SK-N-SH treated with all-trans-retinoic acid at 6 μM for 48 hours (cell line): Measurements from ENCODE around the gene PLA2G6.

Source experiments
- ATAC-seq: fragments of 200-7000 bp; cut with Tn5 transposase; 3 replicates; pipeline ENCODE4 v1.9.1; 2020; ENCODE audit warnings: mild to moderate bottlenecking, moderate library complexity
- ARNTL ChIP-seq: fragments of 450-650 bp; formaldehyde crosslinking; IDR thresholded peaks from 2 replicates; pipeline ENCODE4 v1.5.0; 2020; ENCODE audit warnings: low read depth, mild to moderate bottlenecking, moderate library complexity, borderline replicate concordance
- BACH2 ChIP-seq: fragments of 250-450 bp; sonication (Bioruptor Pico); IDR thresholded peaks from 2 replicates; pipeline ENCODE4 v1.9.0; 2021; ENCODE audit warnings: mild to moderate bottlenecking, borderline replicate concordance
- CSDC2 ChIP-seq: fragments of 250-450 bp; sonication (Bioruptor Pico); IDR thresholded peaks from 2 replicates; pipeline ENCODE4 v1.5.0; 2020; ENCODE audit warnings: mild to moderate bottlenecking, moderate library complexity
- ESRRG ChIP-seq: fragments of 250-450 bp; sonication (Bioruptor Pico); IDR thresholded peaks from 2 replicates; pipeline ENCODE4 v1.6.1; 2021; ENCODE audit warnings: mild to moderate bottlenecking
- GLIS3 ChIP-seq: fragments of 250-450 bp; sonication (Bioruptor Pico); IDR thresholded peaks from 2 replicates; pipeline ENCODE4 v1.5.0; 2020; ENCODE audit warnings: mild to moderate bottlenecking, moderate library complexity
- ISL1 ChIP-seq: fragments of 250-450 bp; sonication (Bioruptor Pico); IDR thresholded peaks from 2 replicates; pipeline ENCODE4 v2.1.2; 2022; ENCODE audit warnings: mild to moderate bottlenecking, moderate library complexity
- OSR1 ChIP-seq: fragments of 250-450 bp; sonication (Bioruptor Pico); IDR thresholded peaks from 2 replicates; pipeline ENCODE4 v1.8.0; 2022; ENCODE audit warnings: moderate library complexity, mild to moderate bottlenecking, inconsistent platforms
- PPARA ChIP-seq: fragments of 250-450 bp; sonication (Bioruptor Pico); IDR thresholded peaks from 2 replicates; pipeline ENCODE4 v1.5.0; 2020; ENCODE audit warnings: mild to moderate bottlenecking, borderline replicate concordance
- RARB ChIP-seq: fragments of 250-450 bp; sonication (Bioruptor Pico); IDR thresholded peaks from 2 replicates; pipeline ENCODE4 v1.8.0; 2021; ENCODE audit warnings: mild to moderate bottlenecking, moderate library complexity
- SNAI2 ChIP-seq: fragments of 250-450 bp; sonication (Bioruptor Pico); IDR thresholded peaks from 2 replicates; pipeline ENCODE4 v1.5.0; 2020; ENCODE audit warnings: mild to moderate bottlenecking, moderate library complexity
- TOX ChIP-seq: fragments of 250-450 bp; sonication (Bioruptor Pico); IDR thresholded peaks from 2 replicates; pipeline ENCODE4 v1.8.0; 2021; ENCODE audit warnings: mild to moderate bottlenecking, moderate library complexity, borderline replicate concordance
- TSHZ2 ChIP-seq: fragments of 250-450 bp; sonication (Bioruptor Pico); IDR thresholded peaks from 2 replicates; pipeline ENCODE4 v1.5.0; 2020; ENCODE audit warnings: mild to moderate bottlenecking, moderate library complexity
- ZC3H10 ChIP-seq: fragments of 250-450 bp; sonication (Bioruptor Pico); IDR thresholded peaks from 2 replicates; pipeline ENCODE4 v1.5.1; 2021; ENCODE audit warnings: mild to moderate bottlenecking, moderate library complexity
- ZFP30 ChIP-seq: fragments of 450-650 bp; formaldehyde crosslinking; IDR thresholded peaks from 2 replicates; pipeline ENCODE4 v1.5.0; 2022; ENCODE audit warnings: mild to moderate bottlenecking, moderate library complexity
- ZNF565 ChIP-seq: fragments of 450-650 bp; formaldehyde crosslinking; conservative IDR thresholded peaks from 2 replicates; pipeline ENCODE4 v1.5.0; 2020; ENCODE audit warnings: low read depth, mild to moderate bottlenecking, moderate library complexity
- ZNF70 ChIP-seq: fragments of 450-650 bp; formaldehyde crosslinking; IDR thresholded peaks from 2 replicates; pipeline ENCODE4 v1.5.0; 2020; ENCODE audit warnings: mild to moderate bottlenecking, moderate library complexity
- ZNF8 ChIP-seq: fragments of 450-650 bp; formaldehyde crosslinking; IDR thresholded peaks from 2 replicates; pipeline ENCODE4 v1.5.0; 2020; ENCODE audit warnings: mild to moderate bottlenecking, moderate library complexity
- TF ChIP-seq, protein P1 (sequence below): fragments of 250-450 bp; sonication (Bioruptor Pico); IDR thresholded peaks from 2 replicates; pipeline ENCODE4 v1.8.0; 2021; ENCODE audit warnings: low read depth, mild to moderate bottlenecking, moderate library complexity, borderline replicate concordance
- TF ChIP-seq, protein P2 (sequence below): fragments of 250-450 bp; sonication (Bioruptor Pico); IDR thresholded peaks from 2 replicates; pipeline ENCODE4 v1.5.1; 2020; ENCODE audit warnings: low read depth, mild to moderate bottlenecking, moderate library complexity
- TF ChIP-seq, protein P3 (sequence below): fragments of 250-450 bp; sonication (Bioruptor Pico); IDR thresholded peaks from 2 replicates; pipeline ENCODE4 v1.5.1; 2021; ENCODE audit warnings: mild to moderate bottlenecking, moderate library complexity
- TF ChIP-seq, protein P4 (sequence below): fragments of 250-450 bp; sonication (Bioruptor Pico); IDR thresholded peaks from 2 replicates; pipeline ENCODE4 v1.8.0; 2020; ENCODE audit warnings: mild to moderate bottlenecking, moderate library complexity, borderline replicate concordance

PLA2G6 gene

GRCh38 chr22:38142606-38143005 lies 39.0 kb downstream of the PLA2G6 start:
- ATAC-seq, result no peak
- TF ChIP-seq TOX (no peak), SNAI2 (CRISPR knock-in tag) (no peak), ZNF8 (CRISPR knock-in tag) (no peak), ARNTL (CRISPR knock-in tag) (no peak)
- TF ChIP-seq, protein P1, sequence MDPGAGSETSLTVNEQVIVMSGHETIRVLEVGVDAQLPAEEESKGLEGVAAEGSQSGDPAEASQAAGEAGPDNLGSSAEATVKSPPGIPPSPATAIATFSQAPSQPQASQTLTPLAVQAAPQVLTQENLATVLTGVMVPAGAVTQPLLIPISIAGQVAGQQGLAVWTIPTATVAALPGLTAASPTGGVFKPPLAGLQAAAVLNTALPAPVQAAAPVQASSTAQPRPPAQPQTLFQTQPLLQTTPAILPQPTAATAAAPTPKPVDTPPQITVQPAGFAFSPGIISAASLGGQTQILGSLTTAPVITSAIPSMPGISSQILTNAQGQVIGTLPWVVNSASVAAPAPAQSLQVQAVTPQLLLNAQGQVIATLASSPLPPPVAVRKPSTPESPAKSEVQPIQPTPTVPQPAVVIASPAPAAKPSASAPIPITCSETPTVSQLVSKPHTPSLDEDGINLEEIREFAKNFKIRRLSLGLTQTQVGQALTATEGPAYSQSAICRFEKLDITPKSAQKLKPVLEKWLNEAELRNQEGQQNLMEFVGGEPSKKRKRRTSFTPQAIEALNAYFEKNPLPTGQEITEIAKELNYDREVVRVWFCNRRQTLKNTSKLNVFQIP (CRISPR knock-in tag), result no peak

DNA sequence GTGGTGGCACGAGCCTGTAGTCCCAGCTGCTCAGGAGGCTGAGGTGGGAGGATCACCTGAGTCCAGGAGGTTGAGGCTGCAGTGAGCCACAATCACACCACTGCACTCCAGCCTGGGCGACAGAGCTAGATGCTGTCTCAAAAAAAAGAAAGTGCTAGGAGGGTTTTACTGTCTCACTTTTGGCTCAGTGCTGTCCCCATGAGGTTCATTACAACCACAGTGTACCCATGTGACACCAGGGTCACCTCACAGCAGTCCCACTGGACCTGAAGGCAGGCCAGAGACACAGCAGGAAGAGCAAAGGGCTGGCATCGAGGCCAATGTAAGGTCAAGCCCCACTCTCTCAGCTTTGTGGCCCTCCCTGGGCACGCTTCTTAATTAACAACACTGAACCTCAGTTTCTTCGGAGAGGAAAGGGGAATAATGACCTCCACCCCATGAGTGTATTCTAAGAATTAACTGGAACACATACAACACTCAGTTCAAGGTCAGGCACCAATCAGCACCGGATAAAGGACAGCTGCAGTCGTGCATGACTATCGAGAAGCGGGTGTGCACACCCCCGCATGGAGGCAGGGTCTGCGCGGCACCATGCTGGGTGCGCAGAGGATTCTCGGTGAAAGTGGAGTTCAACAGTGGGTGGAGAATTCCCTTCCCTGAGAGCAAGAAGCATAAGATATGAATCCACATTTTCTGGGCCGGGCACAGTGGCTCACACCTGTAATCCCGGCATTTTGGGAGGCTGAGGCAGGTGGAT lies 40.2 kb downstream of the PLA2G6 start:
- no peak for TF ChIP-seq GLIS3 (CRISPR knock-in tag)
- no peak for TF ChIP-seq ZNF565 (CRISPR knock-in tag)
- no peak for TF ChIP-seq ESRRG (CRISPR knock-in tag)
- TF ChIP-seq, protein P2, sequence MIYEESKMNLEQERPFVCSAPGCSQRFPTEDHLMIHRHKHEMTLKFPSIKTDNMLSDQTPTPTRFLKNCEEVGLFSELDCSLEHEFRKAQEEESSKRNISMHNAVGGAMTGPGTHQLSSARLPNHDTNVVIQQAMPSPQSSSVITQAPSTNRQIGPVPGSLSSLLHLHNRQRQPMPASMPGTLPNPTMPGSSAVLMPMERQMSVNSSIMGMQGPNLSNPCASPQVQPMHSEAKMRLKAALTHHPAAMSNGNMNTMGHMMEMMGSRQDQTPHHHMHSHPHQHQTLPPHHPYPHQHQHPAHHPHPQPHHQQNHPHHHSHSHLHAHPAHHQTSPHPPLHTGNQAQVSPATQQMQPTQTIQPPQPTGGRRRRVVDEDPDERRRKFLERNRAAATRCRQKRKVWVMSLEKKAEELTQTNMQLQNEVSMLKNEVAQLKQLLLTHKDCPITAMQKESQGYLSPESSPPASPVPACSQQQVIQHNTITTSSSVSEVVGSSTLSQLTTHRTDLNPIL, result no peak
- TF ChIP-seq ZC3H10 (CRISPR knock-in tag), result no peak
- no peak for TF ChIP-seq OSR1 (CRISPR knock-in tag)
- TF ChIP-seq ZNF70 (CRISPR knock-in tag), result no peak
- TF ChIP-seq, protein P3, sequence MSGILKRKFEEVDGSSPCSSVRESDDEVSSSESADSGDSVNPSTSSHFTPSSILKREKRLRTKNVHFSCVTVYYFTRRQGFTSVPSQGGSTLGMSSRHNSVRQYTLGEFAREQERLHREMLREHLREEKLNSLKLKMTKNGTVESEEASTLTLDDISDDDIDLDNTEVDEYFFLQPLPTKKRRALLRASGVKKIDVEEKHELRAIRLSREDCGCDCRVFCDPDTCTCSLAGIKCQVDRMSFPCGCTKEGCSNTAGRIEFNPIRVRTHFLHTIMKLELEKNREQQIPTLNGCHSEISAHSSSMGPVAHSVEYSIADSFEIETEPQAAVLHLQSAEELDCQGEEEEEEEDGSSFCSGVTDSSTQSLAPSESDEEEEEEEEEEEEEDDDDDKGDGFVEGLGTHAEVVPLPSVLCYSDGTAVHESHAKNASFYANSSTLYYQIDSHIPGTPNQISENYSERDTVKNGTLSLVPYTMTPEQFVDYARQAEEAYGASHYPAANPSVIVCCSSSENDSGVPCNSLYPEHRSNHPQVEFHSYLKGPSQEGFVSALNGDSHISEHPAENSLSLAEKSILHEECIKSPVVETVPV (CRISPR knock-in tag), result no peak
- TF ChIP-seq, protein P4, sequence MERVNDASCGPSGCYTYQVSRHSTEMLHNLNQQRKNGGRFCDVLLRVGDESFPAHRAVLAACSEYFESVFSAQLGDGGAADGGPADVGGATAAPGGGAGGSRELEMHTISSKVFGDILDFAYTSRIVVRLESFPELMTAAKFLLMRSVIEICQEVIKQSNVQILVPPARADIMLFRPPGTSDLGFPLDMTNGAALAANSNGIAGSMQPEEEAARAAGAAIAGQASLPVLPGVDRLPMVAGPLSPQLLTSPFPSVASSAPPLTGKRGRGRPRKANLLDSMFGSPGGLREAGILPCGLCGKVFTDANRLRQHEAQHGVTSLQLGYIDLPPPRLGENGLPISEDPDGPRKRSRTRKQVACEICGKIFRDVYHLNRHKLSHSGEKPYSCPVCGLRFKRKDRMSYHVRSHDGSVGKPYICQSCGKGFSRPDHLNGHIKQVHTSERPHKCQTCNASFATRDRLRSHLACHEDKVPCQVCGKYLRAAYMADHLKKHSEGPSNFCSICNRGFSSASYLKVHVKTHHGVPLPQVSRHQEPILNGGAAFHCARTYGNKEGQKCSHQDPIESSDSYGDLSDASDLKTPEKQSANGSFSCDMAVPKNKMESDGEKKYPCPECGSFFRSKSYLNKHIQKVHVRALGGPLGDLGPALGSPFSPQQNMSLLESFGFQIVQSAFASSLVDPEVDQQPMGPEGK (CRISPR knock-in tag), result no peak
- no peak for TF ChIP-seq ARNTL (CRISPR knock-in tag)
- no peak for TF ChIP-seq BACH2 (CRISPR knock-in tag)
- TF ChIP-seq ZFP30 (CRISPR knock-in tag), result no peak
- TF ChIP-seq, protein P1 (CRISPR knock-in tag), result no peak
- no peak for TF ChIP-seq RARB (CRISPR knock-in tag)
- TF ChIP-seq TSHZ2, result no peak
- no peak for TF ChIP-seq TOX
- no peak for TF ChIP-seq ZNF8 (CRISPR knock-in tag)
- TF ChIP-seq PPARA, result no peak
- no peak for ATAC-seq

GRCh38 chr22:38139901-38140300 lies 41.7 kb downstream of the PLA2G6 start:
- ATAC-seq, result no peak
- TF ChIP-seq ZFP30 (CRISPR knock-in tag), result no peak
- TF ChIP-seq, protein P3 (CRISPR knock-in tag), result no peak
- TF ChIP-seq RARB (CRISPR knock-in tag), result no peak
- no peak for TF ChIP-seq SNAI2 (CRISPR knock-in tag)
- no peak for TF ChIP-seq ISL1 (CRISPR knock-in tag)
- TF ChIP-seq ZNF8 (CRISPR knock-in tag), result no peak
- TF ChIP-seq, protein P2, result no peak
- no peak for TF ChIP-seq TOX
- no peak for TF ChIP-seq ARNTL (CRISPR knock-in tag)
- no peak for TF ChIP-seq ZNF70 (CRISPR knock-in tag)
- TF ChIP-seq GLIS3 (CRISPR knock-in tag), result no peak
- no peak for TF ChIP-seq ZNF565 (CRISPR knock-in tag)
- TF ChIP-seq CSDC2 (CRISPR knock-in tag), result no peak
- TF ChIP-seq ESRRG (CRISPR knock-in tag), result no peak
